K562 treated with DMSO at 1 percent for 12 hours (cell line): Measurements from ENCODE around the gene FAM131C. TPM values are rescaled to one million over a fixed set of nuclear protein-coding genes. Genes with fewer than 3 reads are reported as not detected.

Experiments used
- total RNA-seq: library from RNA; unstranded; fragments of 300-600 nt; gene quantifications from 2 replicates; pipeline ENCODE4 v1.2.3, GENCODE V29; 2022; ENCODE audit not compliant: insufficient read depth

Gene FAM131C, protein sequence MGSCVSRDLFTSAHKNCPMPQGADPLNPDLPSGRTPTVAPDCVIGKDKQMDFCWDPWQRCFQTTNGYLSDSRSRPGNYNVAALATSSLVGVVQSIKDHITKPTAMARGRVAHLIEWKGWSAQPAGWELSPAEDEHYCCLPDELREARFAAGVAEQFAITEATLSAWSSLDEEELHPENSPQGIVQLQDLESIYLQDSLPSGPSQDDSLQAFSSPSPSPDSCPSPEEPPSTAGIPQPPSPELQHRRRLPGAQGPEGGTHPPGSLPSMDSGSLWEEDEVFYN
- total RNA-seq, result 0.39 TPM in 1 of 2 replicates, not detected in the other

GRCh38 chr1:16073490-16074119 is at the start of gene FAM131C:
FAM131C (minus strand) TSS chr1:16073651; CDS start chr1:16073442, 209 bp downstream.

DNA sequence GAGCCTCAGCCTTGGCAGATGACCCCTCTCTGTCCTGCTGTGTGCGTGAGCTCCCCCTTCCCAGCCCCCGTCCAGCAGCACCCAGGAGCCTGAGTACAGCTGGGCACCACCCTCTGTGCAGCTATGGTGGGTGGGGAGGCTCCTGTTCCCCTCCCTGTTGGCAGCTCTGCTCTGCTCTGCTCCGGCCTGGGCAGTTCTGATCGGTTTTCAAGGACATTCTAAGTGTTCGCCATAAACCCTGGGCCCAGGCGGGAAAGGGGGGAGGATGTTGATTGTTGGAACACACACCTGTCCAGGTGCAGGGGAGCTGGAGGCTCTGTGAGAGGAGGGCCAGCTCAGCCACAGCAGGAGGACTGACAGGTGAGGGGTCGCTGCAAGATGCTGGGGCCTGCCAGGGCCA is 29.9 kb downstream of the FAM131C start, which contains the start of gene CLCNKB:
Gene CLCNKB (plus strand): TSS at position 262 of the 400 bp plus-strand sequence. CDS start 711 bp downstream, outside the sequence.

GRCh38 chr1:16021681-16022080 is 51.8 kb downstream of the FAM131C start, which contains the start of gene CLCNKA:
CLCNKA (plus strand) TSS chr1:16022036; CDS start chr1:16022620, 584 bp downstream.

DNA sequence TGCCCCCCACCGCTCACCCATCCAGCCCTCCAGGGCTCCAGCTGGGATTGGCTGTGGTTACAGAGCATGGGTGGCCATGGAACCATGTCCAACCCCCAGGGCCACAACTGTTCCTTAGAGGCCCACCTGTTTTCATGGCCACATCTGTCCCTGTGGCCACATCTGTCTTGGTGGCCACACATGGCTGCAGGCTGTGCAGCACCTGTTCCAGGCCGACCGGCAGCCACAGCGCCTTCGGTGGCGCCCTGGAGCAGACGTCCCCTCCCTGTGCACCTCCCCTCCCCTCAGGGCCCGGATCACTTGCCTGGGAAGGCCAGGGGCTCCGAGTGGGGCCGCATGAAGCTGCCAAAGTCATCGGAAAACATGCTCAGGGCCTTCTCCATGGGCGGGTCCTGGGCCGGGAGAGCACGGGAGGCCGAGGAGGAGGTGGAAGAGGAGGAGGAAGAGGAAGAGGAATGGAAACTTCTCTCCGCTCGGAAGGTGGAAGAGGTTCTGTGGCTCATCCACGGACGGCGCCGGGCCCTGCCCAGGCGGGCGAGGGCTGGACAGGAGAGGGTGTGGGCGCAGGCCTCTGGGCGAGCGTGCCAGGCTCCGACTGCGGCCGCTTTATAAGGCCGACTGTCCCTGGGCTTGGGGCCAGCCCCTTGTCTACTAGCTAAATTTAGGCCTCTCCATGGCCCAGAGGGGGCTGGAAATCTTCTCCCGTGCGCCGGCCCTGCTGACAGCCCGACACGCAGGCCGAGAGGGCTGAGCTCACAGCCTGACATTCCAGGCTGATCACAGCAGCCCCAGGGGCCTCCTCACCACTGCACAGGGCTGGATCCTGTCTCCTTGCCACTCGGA is 55.8 kb downstream of the FAM131C start, which contains the start of gene HSPB7:
Gene HSPB7 (minus strand): TSS at position 583 of the 843 bp plus-strand sequence. CDS start 80 bp downstream, at position 503.

Other genes with a start within 250 kb of the FAM131C start
- gene SPEN, start 225.9 kb downstream of the FAM131C start, total RNA-seq, result 9.8 and 56.4 TPM in 2 replicates
- gene ZBTB17, start 97.5 kb downstream of the FAM131C start, total RNA-seq, result 35.8 and 37.4 TPM in 2 replicates
- not detected in 2 replicates for gene SRARP, start 69.4 kb downstream of the FAM131C start, total RNA-seq
- not detected in 2 replicates for gene HSPB7, start 55.6 kb downstream of the FAM131C start, total RNA-seq
- gene CLCNKA, start 51.6 kb downstream of the FAM131C start, total RNA-seq, result 0.42 TPM in 1 of 2 replicates, not detected in the other
- gene CLCNKB, start 29.9 kb downstream of the FAM131C start, total RNA-seq, result 0.69 TPM in 1 of 2 replicates, not detected in the other
- not detected in 2 replicates for gene EPHA2, start 82.4 kb upstream of the FAM131C start, total RNA-seq
- gene ARHGEF19, start 139.0 kb upstream of the FAM131C start, total RNA-seq, result 10.7 and 16.3 TPM in 2 replicates
- gene CPLANE2, start 163.5 kb upstream of the FAM131C start, total RNA-seq, result 4.7 and 7.3 TPM in 2 replicates